Panc1 (cell line): ENCODE data around the gene RAP1GAP2.
"Not testable (repeated sequence)": the region's sequence is repeated elsewhere in the genome, so short reads cannot be mapped to it uniquely, and the experiment has no call there.

Source experiments
- POLR2AphosphoS5 ChIP-seq: IDR thresholded peaks from 2 replicates; pipeline ENCODE4 v1.6.1; 2012; ENCODE audit warnings: mild to moderate bottlenecking, low read depth, low read length, moderate library complexity
- TCF7L2 ChIP-seq: IDR thresholded peaks from 2 replicates; pipeline ENCODE4 v1.6.1; 2011; ENCODE audit warnings: mild to moderate bottlenecking, low read depth, low read length, inconsistent platforms
- TF ChIP-seq, protein P1 (sequence below): fragments of 450-650 bp; IDR thresholded peaks from 2 replicates; pipeline ENCODE4 v1.5.1; 2017; ENCODE audit warnings: mild to moderate bottlenecking

DNA sequence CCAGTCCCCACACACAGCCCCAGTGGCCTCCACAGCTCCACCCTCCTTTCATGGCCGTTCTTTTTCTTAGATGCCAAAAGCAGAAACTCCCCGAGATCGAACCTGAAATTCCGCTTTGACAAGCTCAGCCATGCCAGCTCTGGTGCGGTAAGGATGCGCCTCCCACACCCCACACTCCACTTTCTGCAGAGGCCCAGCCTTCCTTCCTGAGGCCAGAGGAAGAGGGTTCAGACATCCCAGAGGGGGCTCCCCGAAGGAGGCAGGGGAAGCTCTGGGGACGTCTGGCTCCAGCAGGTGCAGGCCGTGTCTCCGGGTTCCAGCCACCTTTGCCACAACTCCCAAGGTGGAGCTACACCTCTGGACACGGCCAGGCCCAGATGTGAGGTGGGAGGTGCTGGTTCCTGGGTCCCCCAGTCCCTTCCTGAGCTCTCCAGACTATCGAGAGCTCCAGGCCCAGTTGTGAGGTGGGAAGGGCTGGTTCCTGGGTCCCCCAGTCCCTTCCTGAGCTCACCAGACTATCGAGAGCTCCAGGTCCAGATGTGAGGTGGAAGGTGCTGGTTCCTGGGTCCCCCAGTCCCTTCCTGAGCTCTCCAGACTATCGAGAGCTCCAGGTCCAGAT is 234.7 kb downstream of the RAP1GAP2 start:
- TF ChIP-seq, protein P1, sequence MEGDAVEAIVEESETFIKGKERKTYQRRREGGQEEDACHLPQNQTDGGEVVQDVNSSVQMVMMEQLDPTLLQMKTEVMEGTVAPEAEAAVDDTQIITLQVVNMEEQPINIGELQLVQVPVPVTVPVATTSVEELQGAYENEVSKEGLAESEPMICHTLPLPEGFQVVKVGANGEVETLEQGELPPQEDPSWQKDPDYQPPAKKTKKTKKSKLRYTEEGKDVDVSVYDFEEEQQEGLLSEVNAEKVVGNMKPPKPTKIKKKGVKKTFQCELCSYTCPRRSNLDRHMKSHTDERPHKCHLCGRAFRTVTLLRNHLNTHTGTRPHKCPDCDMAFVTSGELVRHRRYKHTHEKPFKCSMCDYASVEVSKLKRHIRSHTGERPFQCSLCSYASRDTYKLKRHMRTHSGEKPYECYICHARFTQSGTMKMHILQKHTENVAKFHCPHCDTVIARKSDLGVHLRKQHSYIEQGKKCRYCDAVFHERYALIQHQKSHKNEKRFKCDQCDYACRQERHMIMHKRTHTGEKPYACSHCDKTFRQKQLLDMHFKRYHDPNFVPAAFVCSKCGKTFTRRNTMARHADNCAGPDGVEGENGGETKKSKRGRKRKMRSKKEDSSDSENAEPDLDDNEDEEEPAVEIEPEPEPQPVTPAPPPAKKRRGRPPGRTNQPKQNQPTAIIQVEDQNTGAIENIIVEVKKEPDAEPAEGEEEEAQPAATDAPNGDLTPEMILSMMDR: not testable (repeated sequence)
- TF ChIP-seq POLR2AphosphoS5, TCF7L2: not testable (repeated sequence)
